HepG2 (cell line): Measurements from ENCODE around the gene TRPV6. TPM values are rescaled to one million over a fixed set of nuclear protein-coding genes. Genes with fewer than 3 reads are reported as not detected.

Experiments used
- ATAC-seq: fragments of 200-7000 bp; cut with Tn5 transposase; 3 replicates; pipeline ENCODE4 v1.9.1; 2020; ENCODE audit warnings: mild to moderate bottlenecking, moderate library complexity
- BruUV-seq: library from RNA; stranded (reverse); fragments of 400-500 nt; replicated peaks from 2 replicates; lab custom pipeline; 2021; lab: Mats Ljungman, UMichigan
- CTCF ChIA-PET: fragments of 300-600 bp; formaldehyde crosslinking; extraction: SDS; loops from one replicate; lab custom pipeline; 2021; ENCODE audit warnings: low total read pairs, inconsistent platforms, low intra/inter-chr PET ratio; lab: Yijun Ruan, JAX
- POLR2A ChIA-PET: fragments of 350-600 bp; sonication (Branson Sonifier 250); formaldehyde crosslinking; loops from one replicate; lab custom pipeline; 2020; ENCODE audit warnings: antibody characterized with exemption, inconsistent platforms; lab: Yijun Ruan, JAX
- DNase-seq: peaks from one replicate; pipeline ENCODE4 v3.0.0-alpha.2; 2015; ENCODE audit warnings: low spot score
- FAIRE-seq: peaks from 3 replicates; lab custom pipeline; 2011; peaks lifted over from hg19 to GRCh38; lab: Jason Lieb, UNC
- H2AFZ ChIP-seq: one replicate; pipeline ENCODE4 v1.6.1; 2011; ENCODE audit warnings: low read length, inconsistent platforms
- H3K27ac ChIP-seq: fragments of 300-600 bp; 3 replicates; pipeline ENCODE4 v1.8.0; 2011; ENCODE audit warnings: mixed run types, mild to moderate bottlenecking, mixed read lengths, low read length, inconsistent platforms; ENCODE audit not compliant: insufficient read depth; ENCODE audit errors: extremely low read length
- H3K27me3 ChIP-seq, 2 experiments: fragments of 200-600 bp in 1 of 2; 2 replicates in 1 of 2; 3 replicates in 1 of 2; pipeline versions ENCODE4 v1.6.0 to v1.8.0; 2011; ENCODE audit warnings: low read length in 2 of 2, mild to moderate bottlenecking in 2 of 2, moderate library complexity in 2 of 2, inconsistent platforms in 1 of 2; ENCODE audit not compliant: insufficient read depth in 2 of 2, control insufficient read depth in 1 of 2
- H3K36me3 ChIP-seq, 2 experiments: fragments of 200-600 bp in 1 of 2; replicated peaks in 1 of 2; 2 replicates in 1 of 2; 3 replicates in 1 of 2; pipeline versions ENCODE4 v1.5.1 to v1.8.0; 2011; ENCODE audit warnings: low read length in 2 of 2, inconsistent platforms in 1 of 2; ENCODE audit not compliant: insufficient read depth in 2 of 2, control insufficient read depth in 1 of 2
- H3K4me1 ChIP-seq: 2 replicates; pipeline ENCODE4 v1.5.1; 2012; ENCODE audit warnings: low read length, inconsistent platforms; ENCODE audit not compliant: insufficient read depth
- H3K4me2 ChIP-seq: 2 replicates; pipeline ENCODE4 v1.6.0; 2011; ENCODE audit warnings: low read depth, low read length, inconsistent platforms
- H3K4me3 ChIP-seq, 3 experiments: fragments of 200-600 bp in 1 of 3; sonication (generic), shearing (Covaris generic) in 1 of 3; replicated peaks in 1 of 3; 2 replicates each; pipeline ENCODE4 v1.5.1; 2011 to 2016; ENCODE audit warnings: low read length in 3 of 3, inconsistent platforms in 2 of 3, low read depth in 2 of 3, mild to moderate bottlenecking in 2 of 3, control low read depth in 1 of 3, mixed read lengths in 1 of 3; ENCODE audit not compliant: insufficient read depth in 1 of 3
- H3K79me2 ChIP-seq: one replicate; pipeline ENCODE4 v1.6.1; 2011; ENCODE audit warnings: low read length, inconsistent platforms; ENCODE audit not compliant: insufficient read depth
- H3K9ac ChIP-seq: 2 replicates; pipeline ENCODE4 v1.6.0; 2011; ENCODE audit warnings: mild to moderate bottlenecking, low read depth, low read length, inconsistent platforms; ENCODE audit not compliant: insufficient read depth
- H3K9me3 ChIP-seq: 2 replicates; pipeline ENCODE4 v1.5.1; 2012; ENCODE audit warnings: mild to moderate bottlenecking, low read length
- H4K20me1 ChIP-seq: 2 replicates; pipeline ENCODE4 v1.6.0; 2011; ENCODE audit warnings: inconsistent platforms, mild to moderate bottlenecking, low read length, moderate library complexity; ENCODE audit not compliant: insufficient read depth
- CBX1 ChIP-seq: IDR thresholded peaks from one replicate; pipeline ENCODE4 v1.6.1; 2016; ENCODE audit warnings: antibody characterized with exemption, low read depth
- ETS1 ChIP-seq: sonication (generic); formaldehyde crosslinking; IDR thresholded peaks from 2 replicates; pipeline ENCODE4 v1.4.0; 2020; ENCODE audit warnings: missing genetic modification reagents
- FIP1L1 ChIP-seq: fragments of 200-400 bp; formaldehyde crosslinking; IDR thresholded peaks from 2 replicates; pipeline ENCODE4 v1.6.1; 2018; ENCODE audit warnings: low read depth, mild to moderate bottlenecking, low read length, moderate library complexity, borderline replicate concordance; ENCODE audit not compliant: insufficient read depth
- GLI4 ChIP-seq: sonication (generic); formaldehyde crosslinking; IDR thresholded peaks from 2 replicates; pipeline ENCODE4 v1.5.1; 2020; ENCODE audit warnings: missing genetic modification reagents, mild to moderate bottlenecking, moderate library complexity, borderline replicate concordance
- RFXAP ChIP-seq: sonication (generic); formaldehyde crosslinking; IDR thresholded peaks from 2 replicates; pipeline ENCODE4 v1.4.0; 2020; ENCODE audit warnings: missing genetic modification reagents, borderline replicate concordance
- ZBTB8A ChIP-seq: sonication (generic); formaldehyde crosslinking; IDR thresholded peaks from 2 replicates; pipeline ENCODE4 v1.4.0; 2020; ENCODE audit warnings: mild to moderate bottlenecking, low read depth, missing genetic modification reagents, borderline replicate concordance
- ZNF326 ChIP-seq: sonication (generic); formaldehyde crosslinking; IDR thresholded peaks from 2 replicates; pipeline ENCODE4 v1.4.0; 2020; ENCODE audit warnings: missing genetic modification reagents, borderline replicate concordance
- ZNF33A ChIP-seq: sonication (generic); formaldehyde crosslinking; IDR thresholded peaks from 2 replicates; pipeline ENCODE4 v1.5.1; 2020; ENCODE audit warnings: missing genetic modification reagents, mild to moderate bottlenecking, moderate library complexity, borderline replicate concordance
- ZNF557 ChIP-seq: sonication (generic); formaldehyde crosslinking; IDR thresholded peaks from 2 replicates; pipeline ENCODE4 v1.4.0; 2020; ENCODE audit warnings: missing genetic modification reagents
- ZNF574 ChIP-seq: sonication (generic); formaldehyde crosslinking; IDR thresholded peaks from 2 replicates; pipeline ENCODE4 v1.4.0; 2020; ENCODE audit warnings: missing genetic modification reagents
- ZNF644 ChIP-seq: IDR thresholded peaks from 2 replicates; pipeline ENCODE4 v1.6.1; 2016; ENCODE audit warnings: low read depth
- ZNF792 ChIP-seq: IDR thresholded peaks from 2 replicates; pipeline ENCODE4 v1.6.1; 2016
- WGBS: methylation state at CpG from one replicate; pipeline ENCODE4 v1.1.6; 2017; ENCODE audit warnings: low lambda C conversion rate; 5-methylcytosine and 5-hydroxymethylcytosine counted together
- in situ Hi-C: cut with HindIII; loops from 2 replicates; pipeline ENCODE4 v1.10.0; 2017; ENCODE audit warnings: low pct_unique_long_range_greater_than_20kb; ENCODE audit not compliant: extremely low pct_ligation_motif_present
- intact Hi-C: fragments of 100-400 bp; cut with micrococcal nuclease; formaldehyde crosslinking; loops from one replicate; pipeline ENCODE4 v1.10.0; 2022; ENCODE audit not compliant: unreplicated experiment
- polyA plus RNA-seq, 8 experiments: library from polyadenylated mRNA; depleted of rRNA in 3 of 8; stranded (reverse) in 7 of 8; unstranded in 1 of 8; fragments of >200 nt; fragmentation: Illumina TruSeq in 4 of 8; extraction: Trizol in 4 of 8; gene quantifications; 2 replicates each; pipeline versions ENCODE4 v1.2.1 to v1.2.3, GENCODE V29; 2011 to 2016; ENCODE audit warnings: low read depth in 4 of 8, missing spikeins in 1 of 8, mixed read lengths in 1 of 8; ENCODE audit not compliant: insufficient read depth in 1 of 8
- total RNA-seq, 5 experiments: library from RNA; depleted of rRNA; stranded (reverse); fragments of >200 nt; fragmentation: Illumina TruSeq; extraction: Trizol; gene quantifications; 2 replicates each; pipeline ENCODE4 v1.2.3, GENCODE V29; 2016; ENCODE audit warnings: low read depth in 1 of 5

TRPV6 gene
- total and polyA plus RNA-seq, 2 of the 13 experiments (the other 11 are each of a cell fraction or from before 2014, with no cell fraction given) = not detected

GRCh38 chr7:142832417-142832816 lies 53.1 kb downstream of the TRPV6 start:
- intact Hi-C loops (no loop called here), in situ Hi-C loops (no loop called here)
- H3K4me2 ChIP-seq = no peak overlapping the region
- DNase-seq (no peak), ATAC-seq (no peak), FAIRE-seq (no peak)
- 17% methylated on average over 2 of the region's 2 CpGs for WGBS
- H3K36me3 ChIP-seq = no peaks in the 10 kb centered on the region
- BruUV-seq = no TSS peak
- H3K4me3 ChIP-seq = no peak overlapping the region
- no peaks in the 10 kb centered on the region for H3K79me2 ChIP-seq
- no peak overlapping the region for H3K9ac ChIP-seq
- no peaks in the 10 kb centered on the region for H4K20me1 ChIP-seq
- H3K4me1 ChIP-seq = no peaks in the 10 kb centered on the region
- no peaks in the 10 kb centered on the region for H3K27me3 ChIP-seq
- H3K9me3 ChIP-seq = no peaks in the 10 kb centered on the region
- no peak overlapping the region for H3K27ac ChIP-seq
- no peak overlapping the region for H2AFZ ChIP-seq
- CTCF ChIA-PET = no interaction called here
- POLR2A ChIA-PET = no interaction called here
- TF ChIP-seq ZNF792 (CRISPR knock-in tag) = no peak
- no peak for TF ChIP-seq GLI4 (CRISPR knock-in tag)
- no peak for TF ChIP-seq ZBTB8A (CRISPR knock-in tag)
- TF ChIP-seq ZNF557 (CRISPR knock-in tag) = no peak
- TF ChIP-seq ZNF33A (CRISPR knock-in tag) = no peak
- no peak for TF ChIP-seq ZNF326 (CRISPR knock-in tag)
- TF ChIP-seq ETS1 = no peak
- TF ChIP-seq RFXAP (CRISPR knock-in tag) = no peak
- TF ChIP-seq CBX1 = no peak
- no peak for TF ChIP-seq ZNF644 (CRISPR knock-in tag)
- TF ChIP-seq FIP1L1 = no peak
- no peak for TF ChIP-seq ZNF574 (CRISPR knock-in tag)
